SK-N-SH (cell line): ENCODE data around the gene USP32. TPM values are rescaled to one million over a fixed set of nuclear protein-coding genes. Genes with fewer than 3 reads are reported as not detected.

Experiments used
- CTCF ChIA-PET: fragments of 300-600, 350-600 bp; formaldehyde crosslinking; extraction: SDS; loops from one replicate; lab custom pipeline; 2021; lab: Yijun Ruan, JAX
- POLR2A ChIA-PET: fragments of 350-600 bp; sonication (Branson Sonifier 250); formaldehyde crosslinking; extraction: SDS; loops from one replicate; lab custom pipeline; 2020; ENCODE audit warnings: antibody characterized with exemption, inconsistent platforms; lab: Yijun Ruan, JAX
- DNase-seq: peaks from one replicate; pipeline ENCODE4 v3.0.0; 2012
- H2AFZ ChIP-seq: fragments of 200-600 bp; sonication (generic); 2 replicates; pipeline ENCODE4 v1.8.1; 2016; ENCODE audit warnings: antibody characterized with exemption, mild to moderate bottlenecking, low read depth
- H3F3A ChIP-seq: fragments of 200-600 bp; sonication (generic); replicated peaks from 2 replicates; pipeline ENCODE3; 2016; ENCODE audit warnings: antibody characterized with exemption, mild to moderate bottlenecking; ENCODE audit not compliant: insufficient read depth
- H3K27ac ChIP-seq, 2 experiments: fragments of 200-500 bp in 1 of 2; fragments of 200-600 bp in 1 of 2; sonication (Bioruptor generic) in 1 of 2; sonication (generic), shearing (Covaris generic) in 1 of 2; 2 replicates each; pipeline versions ENCODE4 v1.5.1 to v1.6.1; 2014 to 2016; ENCODE audit warnings: low read depth in 2 of 2, inconsistent platforms in 1 of 2, low read length in 1 of 2, mild to moderate bottlenecking in 1 of 2, mixed read lengths in 1 of 2
- H3K27me3 ChIP-seq: fragments of 200-600 bp; sonication (generic), shearing (Covaris generic); 2 replicates; pipeline ENCODE4 v1.6.1; 2016; ENCODE audit warnings: mixed run types; ENCODE audit not compliant: insufficient read depth
- H3K36me3 ChIP-seq, 2 experiments: fragments of 200-500 bp in 1 of 2; fragments of 200-600 bp in 1 of 2; sonication (Bioruptor generic) in 1 of 2; sonication (generic) in 1 of 2; replicated peaks in 1 of 2; 2 replicates each; pipeline versions ENCODE3 to v1.5.1; 2014 to 2016; ENCODE audit warnings: low read length in 1 of 2, mild to moderate bottlenecking in 1 of 2; ENCODE audit not compliant: insufficient read depth in 2 of 2, control insufficient read depth in 1 of 2
- H3K4me1 ChIP-seq, 2 experiments: fragments of 200-500 bp in 1 of 2; fragments of 200-600 bp in 1 of 2; sonication (Bioruptor generic) in 1 of 2; sonication (generic), shearing (Covaris generic) in 1 of 2; 2 replicates each; pipeline versions ENCODE4 v1.5.1 to v1.6.1; 2014 to 2016; ENCODE audit warnings: low read depth in 1 of 2, low read length in 1 of 2, mixed run types in 1 of 2; ENCODE audit not compliant: insufficient read depth in 2 of 2, control insufficient read depth in 1 of 2
- H3K4me2 ChIP-seq: fragments of 200-600 bp; sonication (generic), shearing (Covaris generic); 2 replicates; pipeline ENCODE4 v1.6.1; 2017; ENCODE audit warnings: mixed run types
- H3K4me3 ChIP-seq, 2 experiments: fragments of 200-500 bp in 1 of 2; fragments of 200-600 bp in 1 of 2; sonication (Bioruptor generic) in 1 of 2; sonication (generic), shearing (Covaris generic) in 1 of 2; 2 replicates each; pipeline versions ENCODE4 v1.5.1 to v1.8.1; 2014 to 2016; ENCODE audit warnings: low read depth in 2 of 2, inconsistent platforms in 1 of 2, low read length in 1 of 2, mild to moderate bottlenecking in 1 of 2, mixed read lengths in 1 of 2, moderate library complexity in 1 of 2
- H3K79me2 ChIP-seq: fragments of 200-600 bp; sonication (generic); 2 replicates; pipeline ENCODE4 v1.8.1; 2017; ENCODE audit warnings: mild to moderate bottlenecking; ENCODE audit not compliant: insufficient read depth
- H3K9ac ChIP-seq: fragments of 200-600 bp; sonication (generic); 2 replicates; pipeline ENCODE4 v1.6.1; 2017; ENCODE audit warnings: mixed run types
- H3K9me2 ChIP-seq: fragments of 200-600 bp; sonication (generic); 2 replicates; pipeline ENCODE4 v1.6.1; 2017; ENCODE audit warnings: mixed run types
- H3K9me3 ChIP-seq: fragments of 200-600 bp; sonication (generic); 2 replicates; pipeline ENCODE4 v1.6.1; 2017; ENCODE audit warnings: mixed run types, mild to moderate bottlenecking, moderate library complexity
- H4K20me1 ChIP-seq: fragments of 200-600 bp; sonication (generic); 2 replicates; pipeline ENCODE4 v1.6.1; 2017; ENCODE audit warnings: mild to moderate bottlenecking, mixed run types; ENCODE audit not compliant: insufficient read depth
- CHD2 ChIP-seq: fragments of 150-350 bp; IDR thresholded peaks from 2 replicates; pipeline ENCODE4 v1.6.1; 2018; ENCODE audit warnings: low read length; ENCODE audit not compliant: partially characterized antibody
- CTCF ChIP-seq: fragments of 200-600 bp; sonication (generic); IDR thresholded peaks from 2 replicates; pipeline ENCODE4 v1.6.1; 2017; ENCODE audit warnings: antibody characterized with exemption, mild to moderate bottlenecking, moderate library complexity
- ELF1 ChIP-seq: IDR thresholded peaks from 2 replicates; pipeline ENCODE4 v1.4.0; 2012
- EP300 ChIP-seq, 2 experiments: IDR thresholded peaks; 2 replicates each; pipeline versions ENCODE4 v1.4.0 to v1.6.1; 2012; ENCODE audit warnings: borderline replicate concordance in 1 of 2, low read depth in 1 of 2, low read length in 1 of 2
- FOXJ3 ChIP-seq: sonication (generic); formaldehyde crosslinking; IDR thresholded peaks from 2 replicates; pipeline ENCODE4 v1.5.1; 2020; ENCODE audit warnings: mild to moderate bottlenecking, missing genetic modification reagents
- FOXM1 ChIP-seq: IDR thresholded peaks from 2 replicates; pipeline ENCODE4 v1.4.0; 2012; ENCODE audit warnings: low read depth, mild to moderate bottlenecking
- GABPA ChIP-seq: IDR thresholded peaks from 2 replicates; pipeline ENCODE4 v1.4.0; 2012; ENCODE audit warnings: low read depth, mild to moderate bottlenecking
- GATA2 ChIP-seq: sonication (generic); formaldehyde crosslinking; IDR thresholded peaks from 2 replicates; pipeline ENCODE4 v1.5.0; 2020; ENCODE audit warnings: mild to moderate bottlenecking, missing genetic modification reagents
- IRF3 ChIP-seq: fragments of 150-350 bp; IDR thresholded peaks from 2 replicates; pipeline ENCODE4 v1.6.1; 2016; ENCODE audit warnings: mild to moderate bottlenecking, low read depth, low read length
- JUND ChIP-seq: IDR thresholded peaks from 2 replicates; pipeline ENCODE4 v1.4.0; 2012
- MAX ChIP-seq: IDR thresholded peaks from 2 replicates; pipeline ENCODE4 v1.4.0; 2012; ENCODE audit warnings: low read depth
- MEF2A ChIP-seq: IDR thresholded peaks from 2 replicates; pipeline ENCODE4 v1.4.0; 2012; ENCODE audit warnings: low read depth, borderline replicate concordance
- MXI1 ChIP-seq: IDR thresholded peaks from 2 replicates; pipeline ENCODE4 v1.6.1; 2012; ENCODE audit warnings: mild to moderate bottlenecking, low read depth, low read length, improper control_type of control experiment
- NRF1 ChIP-seq: IDR thresholded peaks from 2 replicates; pipeline ENCODE4 v1.6.1; 2012; ENCODE audit warnings: low read depth, mild to moderate bottlenecking, low read length
- RAD21 ChIP-seq: IDR thresholded peaks from 2 replicates; pipeline ENCODE4 v1.6.1; 2012; ENCODE audit warnings: mild to moderate bottlenecking, low read length
- RXRA ChIP-seq: IDR thresholded peaks from 2 replicates; pipeline ENCODE4 v1.4.0; 2012; ENCODE audit warnings: low read depth, mild to moderate bottlenecking, borderline replicate concordance
- SMC3 ChIP-seq: IDR thresholded peaks from 2 replicates; pipeline ENCODE4 v1.6.1; 2012; ENCODE audit warnings: low read depth, low read length, improper control_type of control experiment
- TCF12 ChIP-seq: IDR thresholded peaks from 2 replicates; pipeline ENCODE4 v1.4.0; 2012
- YY1 ChIP-seq: IDR thresholded peaks from 2 replicates; pipeline ENCODE4 v1.4.0; 2012; ENCODE audit warnings: low read depth, mild to moderate bottlenecking
- WGBS: methylation state at CpG from one replicate; pipeline ENCODE4 v1.1.6; 2017; ENCODE audit warnings: low lambda C conversion rate; 5-methylcytosine and 5-hydroxymethylcytosine counted together
- polyA plus RNA-seq, 3 experiments: library from polyadenylated mRNA; depleted of rRNA; stranded (reverse); fragments of >200 nt; gene quantifications; 2 replicates each; pipeline ENCODE4 v1.2.3, GENCODE V29; 2012
- TF ChIP-seq, protein P1 (sequence below): IDR thresholded peaks from 2 replicates; pipeline ENCODE4 v1.4.0; 2012; ENCODE audit warnings: low read depth, borderline replicate concordance

The USP32 gene
- polyA plus RNA-seq, 1 of the 3 experiments (the other 2 are of a cell fraction), result 25.6 TPM

GRCh38 chr17:60147553-60148223, 244.2 kb downstream of the USP32 start (continued):
- TF ChIP-seq CTCF (no peak), TCF12 (no peak), IRF3 (no peak), SMC3 (no peak)

DNA sequence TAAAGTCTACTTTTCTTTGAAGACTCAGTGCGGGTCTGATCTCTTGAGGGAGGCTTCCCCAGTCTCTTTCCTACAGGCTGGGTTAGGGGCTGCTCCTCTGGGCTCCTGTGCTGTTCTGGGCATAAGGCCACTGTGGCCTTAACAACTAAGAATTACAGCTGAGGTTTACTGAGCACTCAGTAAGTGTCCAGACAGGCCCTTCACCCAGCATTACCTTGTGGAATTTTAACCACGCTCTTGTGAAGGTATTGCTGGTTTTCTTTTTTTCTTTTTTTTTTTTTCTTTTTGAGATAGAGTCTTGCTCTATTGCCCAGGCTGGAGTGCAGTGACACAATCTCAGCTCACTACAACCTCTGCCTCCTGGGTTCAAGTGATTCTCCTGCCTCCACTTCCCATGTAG, 245.7 kb downstream of the USP32 start:
- peaks cover 22% of the 10 kb centered on the region for H3K27me3 ChIP-seq
- H3F3A ChIP-seq, result peaks cover 9% of the 10 kb centered on the region
- no peak overlapping the region for H3K4me3 ChIP-seq
- H3K4me2 ChIP-seq, result no peak overlapping the region
- no peaks in the 10 kb centered on the region for H3K9me3 ChIP-seq
- H2AFZ ChIP-seq, result no peak overlapping the region
- 92% methylated on average over 2 of the region's 2 CpGs for WGBS
- CTCF ChIA-PET, result interaction anchor here (0.8 to 1.4 kb wide), 4 partner anchors 12 to 293 kb away, joined by 3 to 5 read pairs (median 4); no protein-coding TSS in a partner anchor
- TF ChIP-seq FOXJ3 (CRISPR knock-in tag) (no peak), GATA2 (CRISPR knock-in tag) (no peak), SMC3 (no peak), ELF1 (no peak), RAD21 (no peak), GABPA (no peak), MAX (no peak), MXI1 (no peak), MEF2A (no peak), EP300 (IDR thresholded peaks at IDR 0.05; ENCODE audit: borderline replicate concordance in 1 of 2, low read depth in 1 of 2, low read length in 1 of 2) (no peak), NRF1 (no peak), JUND (no peak), FOXM1 (no peak), RXRA (no peak), CTCF (no peak), YY1 (no peak), CHD2 (no peak), IRF3 (no peak)
- TF ChIP-seq, protein P1, sequence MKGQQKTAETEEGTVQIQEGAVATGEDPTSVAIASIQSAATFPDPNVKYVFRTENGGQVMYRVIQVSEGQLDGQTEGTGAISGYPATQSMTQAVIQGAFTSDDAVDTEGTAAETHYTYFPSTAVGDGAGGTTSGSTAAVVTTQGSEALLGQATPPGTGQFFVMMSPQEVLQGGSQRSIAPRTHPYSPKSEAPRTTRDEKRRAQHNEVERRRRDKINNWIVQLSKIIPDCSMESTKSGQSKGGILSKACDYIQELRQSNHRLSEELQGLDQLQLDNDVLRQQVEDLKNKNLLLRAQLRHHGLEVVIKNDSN, result no peak
- TF ChIP-seq, all 33 proteins: peak for 0
- no peak overlapping the region for H3K27ac ChIP-seq
- H3K79me2 ChIP-seq, result no peaks in the 10 kb centered on the region
- DNase-seq, result no peak
- POLR2A ChIA-PET, result no interaction called here
- H4K20me1 ChIP-seq, result no peaks in the 10 kb centered on the region
- no peaks in the 10 kb centered on the region for H3K36me3 ChIP-seq
- H3K4me1 ChIP-seq, result peaks cover 13 to 16% of the 10 kb centered on the region in 2 experiments; a peak in 3 of 4 replicates
- H3K9ac ChIP-seq, result no peak overlapping the region
- no peaks in the 10 kb centered on the region for H3K9me2 ChIP-seq
